Measurements from ENCODE around the gene VPREB3.
A peak's percentile ranks its signal among the peaks of the same experiment; 100 is the strongest.
"Not testable (repeated sequence)": the region's sequence is repeated elsewhere in the genome, so short reads cannot be mapped to it uniquely, and the experiment has no call there.

VPREB3 gene

DNA sequence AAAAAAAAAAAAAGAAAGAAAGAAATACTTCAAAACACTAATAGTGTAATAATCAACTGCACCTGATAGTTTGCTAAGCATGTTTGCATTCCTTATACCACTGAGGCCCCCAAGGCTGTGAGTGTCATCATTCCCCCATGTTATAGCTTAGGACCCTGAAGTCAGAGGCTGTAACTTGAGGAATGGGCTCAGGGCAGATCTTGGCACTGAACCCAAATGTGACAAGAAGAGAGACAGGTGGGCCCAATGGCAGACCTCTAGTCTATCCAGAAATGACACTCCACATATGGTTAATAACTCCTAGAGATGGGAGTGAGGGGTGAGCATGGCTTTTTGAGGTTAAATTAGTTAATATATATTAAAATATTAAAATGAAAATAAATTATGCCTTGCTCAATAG is 16.5 kb downstream of the VPREB3 start:
- no peak for DNase-seq

DNA sequence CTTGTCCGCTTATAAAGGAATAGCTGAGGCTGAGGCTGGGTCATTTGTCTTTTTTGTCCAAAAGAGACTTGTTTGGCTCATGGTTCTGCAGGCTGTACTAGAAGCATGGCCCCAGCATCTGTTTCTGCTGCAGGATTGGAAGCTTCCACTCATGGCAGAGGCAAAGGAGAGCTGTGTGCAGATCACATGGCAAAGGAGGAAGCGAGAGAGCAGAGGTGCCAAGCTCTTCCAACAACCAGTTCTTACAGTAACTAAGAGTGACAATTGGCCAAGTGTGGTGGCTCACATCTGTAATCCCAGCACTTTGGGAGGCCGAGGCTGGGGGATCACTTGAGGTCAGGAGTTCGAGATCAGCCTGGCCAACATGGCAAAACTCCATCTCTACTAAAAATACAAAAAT is 26.1 kb downstream of the VPREB3 start:
- not testable (repeated sequence) for DNase-seq

DNA sequence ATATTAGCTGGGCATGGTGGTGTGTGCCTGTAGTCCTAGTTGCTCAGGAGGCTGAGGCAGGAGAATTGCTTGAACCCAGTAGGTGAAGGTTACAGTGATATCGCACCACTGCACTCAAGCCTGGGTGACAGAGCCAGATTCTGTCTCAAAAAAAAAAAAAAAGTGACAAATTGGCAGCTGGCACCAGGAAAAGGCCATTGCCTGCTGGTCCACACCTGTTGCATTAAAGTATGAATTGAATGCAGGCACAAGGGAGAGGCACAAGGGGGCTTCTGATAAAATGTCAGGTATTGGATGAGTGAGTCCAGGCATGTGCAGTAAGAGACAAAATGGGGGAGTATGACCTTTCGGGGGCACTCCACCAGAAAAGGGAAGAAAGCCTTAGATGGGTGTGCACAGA is 31.5 kb downstream of the VPREB3 start:
- DNase-seq: no peak

DNA sequence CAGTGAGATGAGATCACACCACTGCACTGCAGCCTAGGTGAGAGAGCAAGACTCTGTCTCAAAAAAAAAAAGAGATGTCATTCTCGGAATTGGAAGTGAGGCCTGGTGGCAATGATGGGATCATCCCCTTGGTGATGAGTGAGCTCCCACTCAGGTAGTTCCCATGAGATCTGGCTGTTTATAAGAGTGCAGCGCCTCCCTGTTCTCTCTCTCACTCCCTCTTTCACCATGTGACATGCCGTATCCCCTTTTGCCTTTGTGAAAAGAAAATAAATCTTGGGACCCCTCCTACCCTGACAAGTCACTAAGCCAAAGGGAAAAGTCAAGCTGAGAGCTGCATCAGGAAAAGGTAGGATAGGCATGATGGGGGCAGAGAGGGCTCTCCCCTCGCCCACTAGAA is 32.1 kb downstream of the VPREB3 start:
- DNase-seq: no peak

DNA sequence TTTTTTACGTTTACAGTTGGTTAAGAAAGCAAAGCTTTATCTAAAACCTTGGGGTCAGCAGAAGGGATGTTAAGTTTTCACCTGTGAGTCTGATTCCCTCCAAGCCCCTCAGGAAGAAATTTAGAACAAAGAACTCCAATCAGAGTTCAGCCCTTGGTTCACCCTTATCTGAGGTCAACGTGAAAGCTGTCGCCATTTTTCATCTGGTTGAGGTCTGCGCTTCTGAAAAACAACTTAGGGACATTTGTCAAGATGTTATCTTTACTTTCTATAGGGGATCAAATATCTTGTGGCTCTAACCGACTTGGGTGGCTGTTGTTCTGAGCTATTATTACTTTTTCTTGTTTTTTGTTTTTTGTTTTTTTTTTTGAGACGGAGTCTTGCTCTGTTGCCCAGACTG is 33.4 kb downstream of the VPREB3 start:
- no peak for DNase-seq

DNA sequence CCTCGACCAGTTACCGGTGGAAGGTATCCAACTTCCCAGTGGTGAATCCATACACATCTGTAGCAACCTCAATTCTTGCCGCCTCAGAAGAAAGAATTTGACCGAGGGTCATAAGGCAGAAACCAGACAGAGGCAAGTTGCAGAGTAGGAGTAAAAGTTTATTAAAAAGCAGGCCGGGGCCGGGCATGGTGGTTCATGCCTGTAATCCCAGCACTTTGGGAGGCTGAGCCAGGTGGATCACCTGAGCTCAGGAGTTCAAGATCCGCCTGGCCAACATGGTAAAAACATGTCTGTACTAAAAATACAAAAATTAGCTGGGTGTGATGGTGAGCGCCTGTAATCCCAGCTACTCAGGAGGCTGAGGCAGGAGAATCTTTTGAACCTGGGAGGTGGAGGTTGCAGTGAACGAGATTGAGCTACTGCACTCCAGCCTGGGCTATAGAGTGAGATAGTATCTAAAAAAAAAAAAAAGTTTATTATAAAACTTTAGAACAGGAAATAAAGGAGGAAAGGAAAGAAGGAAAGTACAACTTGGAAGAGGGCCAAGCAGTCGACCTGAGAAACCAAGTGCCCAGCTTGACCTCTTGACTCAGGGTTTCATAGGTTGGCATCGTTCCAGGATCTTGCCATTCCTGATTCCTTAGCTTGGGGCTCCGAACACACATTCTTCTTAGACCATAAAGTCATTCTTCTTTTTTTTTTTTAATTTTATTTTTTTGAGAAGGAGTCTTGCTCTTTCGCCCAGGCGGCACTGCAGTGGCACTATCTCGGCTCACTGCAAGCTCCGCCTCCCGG is 35.7 kb downstream of the VPREB3 start:
- no peak for DNase-seq

DNA sequence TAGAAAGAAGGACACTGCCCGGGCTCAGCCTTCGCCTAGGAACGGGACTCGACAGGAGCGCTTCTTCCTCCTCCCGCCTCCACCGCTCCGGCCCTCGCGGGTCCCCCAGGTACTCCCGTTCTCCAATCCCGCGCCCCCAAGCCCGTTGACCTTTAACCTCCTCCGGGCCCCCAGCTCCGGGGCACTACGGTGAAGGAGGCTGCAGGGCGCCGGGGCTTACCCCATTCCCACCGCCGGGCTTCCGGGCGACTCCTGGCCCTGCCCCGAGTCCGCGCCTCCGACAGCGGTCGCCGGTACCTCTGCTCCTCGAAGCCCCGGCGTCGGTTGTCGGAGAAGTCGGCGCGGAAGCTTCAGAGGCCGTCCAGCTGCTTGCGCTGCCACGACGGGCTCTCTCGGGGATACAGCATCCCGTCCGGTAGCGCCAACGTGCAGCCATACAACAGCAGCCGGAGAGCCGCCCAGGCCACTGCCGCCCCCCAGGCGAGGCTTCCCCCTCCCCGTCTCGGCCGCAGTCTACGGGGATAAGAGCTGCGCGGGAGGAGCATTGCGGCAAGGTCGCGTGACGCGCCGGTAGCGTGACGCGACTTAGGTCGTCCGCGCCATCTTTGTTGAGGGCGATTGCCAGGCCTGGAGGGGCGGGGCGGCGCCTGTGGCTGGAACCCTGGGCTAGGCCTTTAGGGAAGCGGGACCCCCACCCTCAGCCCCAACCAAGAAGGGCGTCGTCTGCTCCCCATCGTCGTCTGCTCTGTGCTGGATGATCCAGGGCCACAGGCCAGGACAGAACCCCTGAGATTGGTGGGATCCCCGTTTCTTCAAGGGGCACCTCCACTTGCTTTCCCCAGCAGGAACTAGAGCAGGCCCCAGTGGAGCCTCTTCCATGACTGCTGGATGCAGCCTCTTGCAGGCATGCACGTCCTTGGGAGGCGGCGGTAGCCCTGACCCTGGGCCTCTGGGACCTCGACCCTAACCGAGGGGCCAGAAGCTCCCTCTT is 37.1 kb downstream of the VPREB3 start:
- peak; percentile 86 for DNase-seq

DNA sequence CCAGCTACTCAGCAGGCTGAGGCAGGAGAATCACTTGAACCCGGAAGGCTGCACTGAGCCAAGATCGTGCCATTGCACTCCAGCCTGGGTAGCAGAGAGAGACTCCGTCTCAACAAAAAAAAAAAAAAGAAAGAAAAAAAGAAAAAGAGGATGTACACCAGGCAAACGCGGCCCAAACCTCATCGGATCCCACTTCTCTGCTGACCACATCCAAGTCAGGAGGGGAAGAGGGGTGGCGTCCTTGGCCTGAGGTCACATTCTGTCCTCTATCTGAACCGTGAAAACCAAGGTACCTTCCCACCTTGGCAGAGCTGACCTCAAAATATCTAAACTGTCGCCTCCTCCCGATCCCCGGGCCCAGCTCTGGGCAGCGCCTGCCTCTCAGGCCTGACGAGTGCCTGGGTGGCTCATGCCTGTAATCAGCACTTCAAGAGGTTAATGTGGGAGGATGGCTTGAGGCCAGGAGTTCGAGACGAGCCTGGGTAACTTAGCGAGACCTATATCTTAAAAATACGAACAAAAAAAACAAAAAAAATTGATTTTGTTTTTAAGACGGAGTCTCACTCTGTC is 38.3 kb downstream of the VPREB3 start:
- no peak for DNase-seq

DNA sequence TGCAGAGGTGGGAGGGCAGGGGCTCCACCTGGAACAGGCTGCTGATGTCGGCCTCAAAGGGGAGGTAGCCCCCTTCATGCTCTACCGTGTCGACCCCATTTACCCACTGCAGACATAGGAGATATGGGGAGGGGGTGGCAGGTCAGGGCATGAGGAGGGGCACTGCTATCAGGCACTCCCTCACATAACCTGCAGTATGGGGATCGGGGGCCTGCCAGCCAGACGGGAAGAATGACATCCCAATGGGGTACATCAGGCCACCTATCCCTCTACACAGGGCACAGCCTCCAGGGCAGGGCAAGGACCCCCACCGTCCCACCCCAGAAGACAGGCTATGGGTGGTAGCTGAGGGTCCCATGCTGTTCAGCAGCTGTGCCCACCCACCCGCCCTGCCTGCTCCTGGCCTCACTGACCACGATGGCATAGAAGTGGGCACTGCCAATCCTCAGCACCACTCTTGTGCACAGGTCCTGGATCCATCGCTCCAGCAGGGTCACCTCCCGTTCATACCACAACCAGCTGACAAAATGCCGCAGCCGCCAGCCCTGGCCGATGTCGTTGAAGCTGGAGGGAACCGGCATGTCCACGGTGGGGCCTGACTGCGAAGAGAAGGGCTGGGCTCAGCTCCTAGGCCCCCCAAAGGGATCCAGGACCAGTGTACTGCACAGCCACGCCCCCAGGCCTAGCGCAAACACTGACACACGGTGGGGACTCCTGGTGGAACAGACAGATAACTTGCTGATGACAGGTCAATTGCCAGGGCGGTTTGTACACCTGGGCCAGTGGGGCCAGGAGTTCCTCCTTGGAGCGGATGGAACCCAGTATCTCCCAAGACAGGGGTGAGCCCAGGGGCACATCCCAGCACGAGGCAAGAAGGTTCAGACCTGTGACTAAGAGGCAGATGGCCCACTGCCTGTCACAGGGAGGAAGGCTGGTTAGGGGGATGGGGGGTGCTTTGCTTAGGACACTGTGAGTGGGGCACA is 39.3 kb downstream of the VPREB3 start:
- DNase-seq: no peak

DNA sequence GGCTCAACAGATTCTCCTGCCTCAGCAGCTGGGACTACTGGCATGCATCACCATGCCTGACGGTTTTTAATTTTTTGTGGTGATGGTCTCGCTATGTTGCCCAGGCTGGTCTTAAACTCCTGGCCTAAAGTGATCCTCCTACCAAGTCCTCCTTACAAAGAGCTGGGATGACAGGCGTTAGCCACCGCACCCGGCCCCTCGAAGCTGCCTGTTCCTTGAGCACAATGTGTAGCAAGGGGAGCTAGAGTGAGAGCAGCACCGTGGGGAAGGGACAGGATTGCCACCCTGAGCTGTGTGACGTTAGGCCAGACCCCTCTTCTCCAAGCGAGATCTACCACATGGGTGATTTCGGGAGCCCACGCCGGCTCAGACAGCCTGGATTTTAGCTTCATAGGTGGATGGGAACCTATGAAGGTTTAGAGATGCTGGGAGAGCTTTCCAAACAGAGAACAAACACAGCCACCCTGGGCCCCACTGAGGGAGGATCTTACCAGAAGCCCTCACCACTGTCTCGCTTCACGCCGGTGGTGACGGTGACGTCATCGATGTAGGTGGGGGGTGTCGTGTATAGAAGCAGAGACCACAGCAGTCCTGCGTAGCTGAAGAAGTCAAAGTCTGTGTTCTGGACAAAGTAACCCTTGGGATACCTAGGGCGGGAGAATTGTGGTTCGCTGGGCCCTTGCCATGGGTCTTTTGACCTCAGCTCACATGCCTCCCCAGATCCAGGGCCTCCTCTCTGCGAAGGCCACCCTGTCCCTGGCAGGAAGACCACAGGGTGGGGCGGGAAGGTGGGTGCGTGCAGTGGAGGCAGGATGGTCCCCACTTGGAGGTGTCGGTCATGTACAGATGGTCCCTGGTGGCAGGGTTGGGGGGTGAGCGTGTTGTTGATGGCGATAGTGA is 40.3 kb downstream of the VPREB3 start:
- DNase-seq: no peak

DNA sequence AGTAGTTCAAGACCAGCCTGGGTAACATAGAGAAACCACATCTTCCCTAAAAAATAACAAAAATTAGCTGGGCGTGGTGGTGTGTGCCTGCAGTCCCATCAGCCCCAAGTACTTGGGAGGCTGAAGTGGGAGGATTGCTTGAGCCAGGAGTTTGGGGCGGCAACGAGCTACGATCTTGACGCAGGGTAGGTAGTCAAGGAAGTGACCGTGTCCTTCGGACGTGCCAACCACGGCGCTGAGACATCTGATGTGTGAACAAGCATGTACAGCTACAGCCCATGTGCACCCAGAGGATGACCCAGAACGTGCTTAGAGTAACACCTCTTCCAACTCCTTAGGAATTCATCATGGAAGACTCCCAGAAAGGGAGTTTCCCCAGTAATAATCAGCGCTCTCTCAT is 42.0 kb downstream of the VPREB3 start:
- DNase-seq: no peak

DNA sequence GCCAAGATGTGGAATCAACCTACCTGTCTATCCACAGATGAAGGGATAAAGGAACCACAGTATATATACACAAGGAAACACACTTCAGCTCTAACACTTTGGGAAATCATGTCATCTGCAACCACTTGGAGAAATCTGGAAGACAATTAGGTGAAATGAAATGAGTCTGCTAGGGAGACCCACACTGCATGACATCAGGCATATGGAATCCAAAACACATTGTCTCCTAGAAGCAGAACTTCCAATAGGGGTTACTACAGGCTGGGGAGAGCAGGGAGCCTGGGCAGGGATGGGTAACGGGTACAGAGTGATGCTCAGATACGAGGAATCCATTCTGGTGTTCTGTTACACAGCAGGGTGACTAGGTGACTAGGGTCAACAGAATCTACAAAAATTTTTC is 45.1 kb downstream of the VPREB3 start:
- DNase-seq: peak; percentile 45

DNA sequence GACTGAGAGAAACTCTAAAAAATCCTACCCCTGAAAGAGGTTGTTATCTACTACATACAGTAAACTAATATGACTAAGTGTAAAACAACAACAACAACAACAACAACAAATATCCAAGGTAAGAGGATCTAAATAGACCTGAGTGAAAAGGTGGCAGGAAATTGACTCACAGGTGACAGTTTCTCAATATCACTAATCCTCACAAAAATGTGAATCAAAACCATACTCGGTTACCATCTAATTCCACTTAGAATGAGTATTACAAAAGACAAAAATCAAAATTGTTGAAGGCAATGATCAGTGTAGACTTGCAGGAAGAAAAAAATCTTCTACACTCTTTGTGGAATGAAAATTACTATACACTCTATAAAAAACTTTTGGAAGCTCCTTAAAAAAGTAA is 46.0 kb downstream of the VPREB3 start:
- DNase-seq: no peak

DNA sequence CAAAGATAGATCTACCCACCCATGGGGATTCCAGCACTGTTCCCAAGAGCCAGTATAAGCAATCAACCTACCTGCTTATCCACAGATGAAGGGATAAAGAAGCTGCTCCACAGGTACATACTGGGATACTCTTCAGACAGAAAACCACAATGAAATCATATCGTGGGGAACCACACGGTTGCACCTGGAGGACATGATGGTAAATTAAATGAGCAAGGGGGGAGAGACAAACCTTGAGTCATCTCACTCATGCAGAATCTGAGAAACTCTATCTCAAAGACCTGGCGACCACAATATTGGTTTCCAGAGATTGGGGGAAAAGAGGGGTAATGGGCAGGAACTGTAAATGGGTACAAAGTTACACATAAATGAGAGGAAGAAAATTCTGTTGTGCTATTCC is 48.9 kb downstream of the VPREB3 start:
- DNase-seq: no peak

DNA sequence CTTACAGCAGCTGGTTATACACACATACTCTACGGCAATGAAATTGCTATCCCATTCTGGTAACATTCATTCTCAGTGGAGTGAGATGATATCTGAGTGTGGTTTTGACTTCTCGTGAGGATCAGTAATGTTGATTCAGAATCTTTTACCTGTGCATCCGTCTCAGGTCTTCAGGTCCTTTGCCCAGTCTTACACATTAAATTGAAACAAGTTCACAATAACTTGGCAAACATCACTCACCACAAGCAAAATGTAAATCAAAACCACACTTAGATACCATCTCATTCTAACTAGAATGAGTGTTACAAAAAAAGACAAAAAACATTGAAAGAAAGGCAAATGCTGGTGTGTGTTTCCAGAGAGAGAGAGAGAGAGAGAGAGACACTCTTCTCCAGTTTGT is 49.4 kb downstream of the VPREB3 start:
- no peak for DNase-seq

DNA sequence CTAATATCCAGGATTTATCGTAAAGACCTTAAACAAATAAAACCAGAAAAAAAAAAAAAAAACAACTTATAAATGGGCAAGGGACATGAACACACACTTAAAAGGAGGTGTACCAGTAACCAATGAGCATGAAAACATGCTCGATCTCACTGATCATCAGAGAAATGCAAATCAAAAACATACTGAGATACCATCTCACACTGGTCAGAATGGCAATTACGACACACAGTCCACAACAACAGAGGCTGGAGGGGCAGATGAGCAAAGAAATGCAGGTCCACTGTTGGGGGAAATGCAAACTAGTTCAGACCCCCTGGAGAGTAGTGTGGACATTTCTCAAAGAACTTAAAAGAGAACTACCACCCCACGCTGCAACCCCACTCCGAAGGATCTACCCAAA is 50.2 kb downstream of the VPREB3 start:
- DNase-seq: no peak
